ENCODE data around the gene POLD1. TPM values are rescaled to one million over a fixed set of nuclear protein-coding genes. Genes with fewer than 3 reads are reported as not detected.
A peak's percentile ranks its signal among the peaks of the same experiment; 100 is the strongest.

The POLD1 gene
- total and polyA plus RNA-seq, 2 experiments from 2014 or later, result 111 to 173 TPM

GRCh38 chr19:50377517-50377916 lies 6.6 kb upstream of the POLD1 start:
- no peak for DNase-seq (ENCODE audit: low spot score)
- H3K4me1 ChIP-seq (ENCODE audit: insufficient read depth), result 0 out of 2 replicates have a peak, but pooled peaks cover 3% of the 10 kb centered on the region
- Mint-ChIP-seq H3K36me3 (ENCODE audit: low read depth) (peaks cover 37% of the 10 kb centered on the region), H3K27ac (0 out of 2 replicates have a peak overlapping the region, but pooled peaks have one; percentile 71), H3K27me3 (ENCODE audit: insufficient read depth, low read depth, poor library complexity) (peaks cover 16% of the 10 kb centered on the region), H3K4me3 (peak overlapping the region; percentile 99), H3K4me1 (peaks cover 2% of the 10 kb centered on the region; the same call in 1 of the 3 replicates), H3K9me3 (peaks cover 2% of the 10 kb centered on the region; the same call in 1 of the 3 replicates)
- H3K27me3 ChIP-seq (ENCODE audit: insufficient read depth), result no peaks in the 10 kb centered on the region
- no peak overlapping the region for H3K27ac ChIP-seq (ENCODE audit: low read depth)
- H3F3A ChIP-seq (replicated peaks; ENCODE audit: low read depth), result 0 out of 2 replicates have a peak, but pooled peaks cover 9% of the 10 kb centered on the region
- no peak for ATAC-seq
- H3K79me2 ChIP-seq (replicated peaks; ENCODE audit: insufficient read depth), result no peaks in the 10 kb centered on the region
- no peaks in the 10 kb centered on the region for H3K9me2 ChIP-seq (ENCODE audit: insufficient read depth)
- H4K20me1 ChIP-seq (replicated peaks; ENCODE audit: insufficient read depth), result peaks cover 4% of the 10 kb centered on the region
- TF ChIP-seq ETS1 (IDR thresholded peaks at IDR 0.05) (no peak), CREB1 (CRISPR knock-in tag; IDR thresholded peaks at IDR 0.05; ENCODE audit: low read depth) (no peak), ZNF462 (CRISPR knock-in tag; IDR thresholded peaks at IDR 0.05) (no peak), REST (IDR thresholded peaks at IDR 0.05; ENCODE audit: unreplicated experiment) (no peak), STAT1 (IDR thresholded peaks at IDR 0.05; ENCODE audit: unreplicated experiment) (no peak), JUNB (IDR thresholded peaks at IDR 0.05; ENCODE audit: unreplicated experiment) (no peak), POLR2AphosphoS5 (IDR thresholded peaks at IDR 0.05; ENCODE audit: low read depth) (no peak), NANOG (IDR thresholded peaks at IDR 0.05; ENCODE audit: borderline replicate concordance) (no peak), CTCF (conservative IDR thresholded peaks at IDR 0.05; ENCODE audit: low read depth in 2 of 2) (no peak), EZH2phosphoT487 (IDR thresholded peaks at IDR 0.05; ENCODE audit: unreplicated experiment) (no peak), ZNF114 (CRISPR knock-in tag; IDR thresholded peaks at IDR 0.05) (no peak), EZH2 (IDR thresholded peaks at IDR 0.05; ENCODE audit: low read depth, unreplicated experiment) (no peak)
- H3K4me3 ChIP-seq, result 0 out of 2 replicates have a peak overlapping the region, but pooled peaks have one; percentile 16
- H3K4me2 ChIP-seq, result no peak overlapping the region
- H2AFZ ChIP-seq, result no peak overlapping the region
- H3K36me3 ChIP-seq (ENCODE audit: insufficient read depth), result peaks cover 9% of the 10 kb centered on the region; the same call in 1 of the 2 replicates

All from GM23338 (cell line).